Panc1 (cell line): Measurements from ENCODE around the gene FPR3. TPM values are rescaled to one million over a fixed set of nuclear protein-coding genes. Genes with fewer than 3 reads are reported as not detected.

ENCODE experiments used
- ATAC-seq: fragments of 200-7000 bp; cut with Tn5 transposase; 2 replicates; pipeline ENCODE4 v1.9.1; 2020; ENCODE audit warnings: mild to moderate bottlenecking, moderate library complexity
- BruUV-seq: library from RNA; stranded (reverse); fragments of 400-500 nt; replicated peaks from 2 replicates; lab custom pipeline; 2021; lab: Mats Ljungman, UMichigan
- CTCF ChIA-PET: fragments of 300-600 bp; sonication (Branson Sonifier 250); formaldehyde crosslinking; loops from one replicate; lab custom pipeline; 2022; ENCODE audit warnings: antibody characterized with exemption; lab: Charles Lee
- POLR2A ChIA-PET: fragments of 300-600 bp; sonication (Branson Sonifier 250); formaldehyde crosslinking; loops from one replicate; lab custom pipeline; 2022; ENCODE audit warnings: antibody characterized with exemption; lab: Charles Lee
- DNase-seq: peaks from one replicate; pipeline ENCODE4 v3.0.0-alpha.2; 2010; ENCODE audit warnings: low read depth, low spot score
- H3K27ac ChIP-seq: 2 replicates; pipeline ENCODE4 v1.5.1; 2011; ENCODE audit warnings: mild to moderate bottlenecking, low read length, inconsistent platforms
- H3K27me3 ChIP-seq: fragments of 200-500 bp; sonication (Bioruptor generic); 2 replicates; pipeline ENCODE4 v1.6.0; 2014; ENCODE audit warnings: low read length, inconsistent platforms; ENCODE audit not compliant: control insufficient read depth, insufficient read depth
- H3K36me3 ChIP-seq: fragments of 200-500 bp; sonication (Bioruptor generic); 2 replicates; pipeline ENCODE4 v1.5.1; 2014; ENCODE audit warnings: inconsistent platforms, mild to moderate bottlenecking, low read length, moderate library complexity; ENCODE audit not compliant: control insufficient read depth, insufficient read depth
- H3K4me1 ChIP-seq: 2 replicates; pipeline ENCODE4 v1.5.1; 2011; ENCODE audit warnings: inconsistent platforms, mild to moderate bottlenecking, low read length, moderate library complexity; ENCODE audit not compliant: control insufficient read depth, insufficient read depth
- H3K4me3 ChIP-seq, 2 experiments: 2 replicates each; pipeline ENCODE4 v1.5.1; 2011 to 2012; ENCODE audit warnings: low read depth in 2 of 2, low read length in 2 of 2, mild to moderate bottlenecking in 2 of 2, inconsistent platforms in 1 of 2, moderate library complexity in 1 of 2
- H3K9me3 ChIP-seq: fragments of 200-500 bp; sonication (Bioruptor generic); 2 replicates; pipeline ENCODE4 v1.5.1; 2014; ENCODE audit warnings: low read depth, mild to moderate bottlenecking, inconsistent platforms, low read length, moderate library complexity; ENCODE audit not compliant: control insufficient read depth, insufficient read depth
- CTCF ChIP-seq: fragments of 450-650 bp; IDR thresholded peaks from 2 replicates; pipeline ENCODE4 v1.5.1; 2017; ENCODE audit warnings: mild to moderate bottlenecking
- POLR2AphosphoS5 ChIP-seq: IDR thresholded peaks from 2 replicates; pipeline ENCODE4 v1.6.1; 2012; ENCODE audit warnings: mild to moderate bottlenecking, low read depth, low read length, moderate library complexity
- REST ChIP-seq, 2 experiments: IDR thresholded peaks; 2 replicates each; pipeline ENCODE4 v1.6.1; 2011 to 2012; ENCODE audit warnings: low read depth in 2 of 2, control low read depth in 1 of 2, low read length in 1 of 2, mild to moderate bottlenecking in 1 of 2, moderate library complexity in 1 of 2; ENCODE audit not compliant: insufficient read depth in 1 of 2
- SIN3A ChIP-seq: IDR thresholded peaks from 2 replicates; pipeline ENCODE4 v1.6.1; 2012; ENCODE audit warnings: low read depth, mild to moderate bottlenecking, low read length, moderate library complexity, borderline replicate concordance; ENCODE audit not compliant: insufficient read depth
- TCF7L2 ChIP-seq: IDR thresholded peaks from 2 replicates; pipeline ENCODE4 v1.6.1; 2011; ENCODE audit warnings: mild to moderate bottlenecking, low read depth, low read length, inconsistent platforms
- in situ Hi-C: cut with HindIII; loops from 2 replicates; pipeline ENCODE4 v1.10.0; 2016; ENCODE audit warnings: low sequenced_read_pairs, low pct_unique_long_range_greater_than_20kb
- intact Hi-C: fragments of 100-400 bp; cut with micrococcal nuclease; formaldehyde crosslinking; loops from one replicate; pipeline ENCODE4 v1.10.0; 2022; ENCODE audit not compliant: unreplicated experiment
- total RNA-seq: library from RNA; stranded (reverse); gene quantifications from one replicate; pipeline ENCODE4 v1.2.1, GENCODE V29; 2021; ENCODE audit not compliant: unreplicated experiment

Gene FPR3
- total RNA-seq, 1 experiment from 2014 or later, result 0.08 TPM

- in situ Hi-C loops, result no loop called here
- Histone ChIP-seq H3K27me3 (no peaks in the 10 kb centered on the region), H3K4me3 (no peak overlapping the region), H3K4me1 (no peaks in the 10 kb centered on the region), H3K9me3 (no peaks in the 10 kb centered on the region), H3K27ac (no peak overlapping the region), H3K36me3 (no peaks in the 10 kb centered on the region)
- BruUV-seq, result no TSS peak
- DNase-seq, result no peak
- ChIA-PET POLR2A (no interaction called here), CTCF (no interaction called here)
- no peak for TF ChIP-seq TCF7L2
- TF ChIP-seq POLR2AphosphoS5, result no peak
- TF ChIP-seq SIN3A, result no peak
- no peak for TF ChIP-seq CTCF
- TF ChIP-seq REST (IDR thresholded peaks at IDR 0.05; ENCODE audit: insufficient read depth in 1 of 2, low read depth in 2 of 2, low read length in 1 of 2), result no peak
- intact Hi-C loops, result no loop called here
- no peak for ATAC-seq
These were observed 10.7 kb upstream of the FPR3 start for GRCh38 chr19:51784109-51784785.

- CTCF ChIA-PET, result no interaction called here
- ATAC-seq, result no peak
- H3K4me3 ChIP-seq, result no peak overlapping the region
- H3K9me3 ChIP-seq, result no peaks in the 10 kb centered on the region
- in situ Hi-C loops (no loop called here), intact Hi-C loops (no loop called here)
- no peak for DNase-seq
- H3K27ac ChIP-seq, result no peak overlapping the region
- TF ChIP-seq REST (IDR thresholded peaks at IDR 0.05; ENCODE audit: insufficient read depth in 1 of 2, low read depth in 2 of 2, low read length in 1 of 2) (no peak), POLR2AphosphoS5 (no peak), CTCF (no peak), SIN3A (no peak), TCF7L2 (no peak)
- POLR2A ChIA-PET, result no interaction called here
- no TSS peak for BruUV-seq
- H3K27me3 ChIP-seq, result no peaks in the 10 kb centered on the region
- H3K4me1 ChIP-seq, result no peaks in the 10 kb centered on the region
- H3K36me3 ChIP-seq, result no peaks in the 10 kb centered on the region
These were observed 9.9 kb upstream of the FPR3 start for GRCh38 chr19:51784922-51785690.
